CD4-positive, alpha-beta T cell treated with Interleukin-6 at 100 ng/mL for 8 hours (primary cell): ENCODE data around the gene LDAH.
"Not testable (repeated sequence)": the region's sequence is repeated elsewhere in the genome, so short reads cannot be mapped to it uniquely, and the experiment has no call there.

Source experiments
- DNase-seq: peaks from one replicate; pipeline ENCODE4 v3.0.0-alpha.2; 2020; ENCODE audit warnings: mixed read lengths, low spot score

Gene LDAH

GRCh38 chr2:20722592-20723240, 100.2 kb downstream of the LDAH start:
- DNase-seq: no peak

GRCh38 chr2:20717641-20718040, 105.3 kb downstream of the LDAH start:
- no peak for DNase-seq

GRCh38 chr2:20716164-20716563, 106.7 kb downstream of the LDAH start:
- not testable (repeated sequence) for DNase-seq

GRCh38 chr2:20714412-20714811, 108.5 kb downstream of the LDAH start:
- not testable (repeated sequence) for DNase-seq

- DNase-seq: not testable (repeated sequence)
These were observed 109.3 kb downstream of the LDAH start for GRCh38 chr2:20713585-20713984.

- not testable (repeated sequence) for DNase-seq
These were observed 111.3 kb downstream of the LDAH start for GRCh38 chr2:20711641-20712040.

- DNase-seq: no peak
These were observed 115.3 kb downstream of the LDAH start for GRCh38 chr2:20707601-20708000.

- no peak for DNase-seq
These were observed 116.1 kb downstream of the LDAH start for GRCh38 chr2:20706786-20707185.

GRCh38 chr2:20706217-20706616, 116.7 kb downstream of the LDAH start:
- no peak for DNase-seq

GRCh38 chr2:20704886-20705285, 118.0 kb downstream of the LDAH start:
- no peak for DNase-seq

GRCh38 chr2:20702563-20702962, 120.3 kb downstream of the LDAH start:
- DNase-seq: no peak

- DNase-seq: no peak
These were observed 123.8 kb downstream of the LDAH start for GRCh38 chr2:20698916-20699613.

GRCh38 chr2:20697322-20697934, 125.5 kb downstream of the LDAH start:
- no peak for DNase-seq

GRCh38 chr2:20696366-20696765, 126.5 kb downstream of the LDAH start:
- DNase-seq: no peak

- DNase-seq: no peak
These were observed 129.6 kb downstream of the LDAH start for GRCh38 chr2:20693317-20693716.

GRCh38 chr2:20692081-20692480, 130.8 kb downstream of the LDAH start:
- no peak for DNase-seq

- no peak for DNase-seq
These were observed 131.7 kb downstream of the LDAH start for GRCh38 chr2:20691076-20691734.

- DNase-seq: no peak
These were observed 133.3 kb downstream of the LDAH start for GRCh38 chr2:20689428-20690264.

- no peak for DNase-seq
These were observed 135.6 kb downstream of the LDAH start for GRCh38 chr2:20687260-20687832.

GRCh38 chr2:20684581-20685063, 138.3 kb downstream of the LDAH start:
- no peak for DNase-seq

GRCh38 chr2:20682167-20682920, 140.6 kb downstream of the LDAH start:
- no peak for DNase-seq
